ENCODE results near the gene ARHGEF1.

Gene ARHGEF1

GRCh38 chr19:41920882-41921576 lies 38.0 kb downstream of the ARHGEF1 start:
- DNase-seq, result no peak

GRCh38 chr19:41921577-41922576 lies 38.9 kb downstream of the ARHGEF1 start:
- DNase-seq, result no peak

- DNase-seq, result no peak
These were observed 39.6 kb downstream of the ARHGEF1 start for GRCh38 chr19:41922585-41922984.

GRCh38 chr19:41923045-41923788 lies 40.2 kb downstream of the ARHGEF1 start:
- DNase-seq, result no peak

GRCh38 chr19:41924151-41925145 lies 41.5 kb downstream of the ARHGEF1 start:
- DNase-seq, result no peak

- DNase-seq, result no peak
These were observed 42.4 kb downstream of the ARHGEF1 start for GRCh38 chr19:41925208-41926003.

GRCh38 chr19:41926028-41926762 lies 43.2 kb downstream of the ARHGEF1 start:
- DNase-seq, result no peak

- no peak for DNase-seq
These were observed 43.9 kb downstream of the ARHGEF1 start for GRCh38 chr19:41926763-41927496.

- DNase-seq, result no peak
These were observed 44.7 kb downstream of the ARHGEF1 start for GRCh38 chr19:41927497-41928192.

GRCh38 chr19:41928221-41928683 lies 45.3 kb downstream of the ARHGEF1 start, which contains the start of gene ERFL:
ERFL (minus strand) TSS chr19:41928449; CDS start chr19:41912919, 15,530 bp downstream.
- DNase-seq, result no peak

GRCh38 chr19:41928754-41929535 lies 46.0 kb downstream of the ARHGEF1 start:
- DNase-seq, result no peak

GRCh38 chr19:41929536-41930071 lies 46.6 kb downstream of the ARHGEF1 start:
- no peak for DNase-seq

- DNase-seq, result no peak
These were observed 47.3 kb downstream of the ARHGEF1 start for GRCh38 chr19:41930322-41930722.

- DNase-seq, result peak; percentile 90
These were observed 48.1 kb downstream of the ARHGEF1 start for GRCh38 chr19:41930926-41931592.

- DNase-seq, result peak; percentile 69
These were observed 49.3 kb downstream of the ARHGEF1 start for GRCh38 chr19:41932259-41932719.

- peak; percentile 75 for DNase-seq
These were observed 49.8 kb downstream of the ARHGEF1 start for GRCh38 chr19:41932720-41933332.
